HG02885 (cell line): ENCODE results near the gene FAM20C.
"Not testable (repeated sequence)": the region's sequence is repeated elsewhere in the genome, so short reads cannot be mapped to it uniquely, and the experiment has no call there.

Experiments used
- ATAC-seq: cut with Tn5 transposase; IDR thresholded peaks from one replicate; pipeline ENCODE4 v1.9.1; 2021; ENCODE audit warnings: mild to moderate bottlenecking; ENCODE audit not compliant: unreplicated experiment, poor library complexity

The FAM20C gene

DNA sequence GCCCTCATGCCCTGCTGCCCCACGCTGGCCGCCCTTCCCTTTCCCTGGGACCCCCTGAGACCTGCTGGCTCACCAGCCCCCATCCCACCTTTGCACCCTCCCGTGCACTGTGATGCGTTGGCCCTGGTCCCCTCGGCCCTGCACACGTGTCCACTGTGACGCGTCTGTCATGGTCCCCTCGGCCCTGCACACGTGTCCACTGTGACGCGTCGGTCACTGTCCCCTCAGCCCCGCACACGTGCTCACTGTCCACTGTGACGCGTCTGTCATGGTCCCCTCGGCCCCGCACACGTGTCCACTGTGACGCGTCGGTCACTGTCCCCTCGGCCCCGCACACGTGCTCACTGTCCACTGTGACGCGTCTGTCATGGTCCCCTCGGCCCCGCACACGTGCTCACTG, 14.0 kb downstream of the FAM20C start:
- ATAC-seq: not testable (repeated sequence)

DNA sequence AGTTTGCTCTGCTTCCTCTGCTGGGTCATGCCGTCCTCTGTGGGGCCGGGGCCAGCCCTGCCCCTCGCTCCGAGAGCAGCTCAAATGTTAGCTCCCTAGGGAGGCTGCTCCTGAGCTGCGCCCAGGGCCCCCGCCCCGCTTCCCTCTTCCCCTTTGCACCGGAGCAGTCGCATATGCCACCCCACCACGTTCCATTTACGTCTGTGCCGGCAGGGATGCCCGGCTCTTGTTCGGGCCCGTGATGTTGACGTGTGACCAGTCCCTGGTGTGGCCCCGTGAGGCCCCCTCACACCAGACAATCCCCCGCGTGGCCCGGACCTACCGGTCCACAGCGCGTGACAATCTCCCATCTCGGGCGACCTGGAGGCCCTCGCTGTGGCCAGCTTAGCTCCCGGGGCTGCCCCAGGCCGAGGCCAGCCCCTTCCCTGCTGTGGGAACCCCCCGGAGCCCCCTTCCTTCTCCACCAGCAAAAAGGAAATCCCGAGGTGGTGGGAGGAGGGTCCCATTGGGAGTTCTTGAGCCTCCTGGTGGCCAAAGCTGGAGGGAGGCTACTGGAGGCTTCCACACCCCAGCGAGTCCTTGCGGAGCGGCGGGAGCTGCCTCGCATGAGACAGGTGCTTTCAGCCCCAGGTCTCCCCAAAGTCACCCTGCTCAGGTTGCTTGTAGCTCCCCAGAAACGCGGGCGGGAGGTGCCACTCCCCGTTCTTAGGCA, 15.2 kb downstream of the FAM20C start:
- ATAC-seq: no peak

- no peak for ATAC-seq
Observed at GRCh38 chr7:208130-208673, 15.8 kb downstream of the FAM20C start.

DNA sequence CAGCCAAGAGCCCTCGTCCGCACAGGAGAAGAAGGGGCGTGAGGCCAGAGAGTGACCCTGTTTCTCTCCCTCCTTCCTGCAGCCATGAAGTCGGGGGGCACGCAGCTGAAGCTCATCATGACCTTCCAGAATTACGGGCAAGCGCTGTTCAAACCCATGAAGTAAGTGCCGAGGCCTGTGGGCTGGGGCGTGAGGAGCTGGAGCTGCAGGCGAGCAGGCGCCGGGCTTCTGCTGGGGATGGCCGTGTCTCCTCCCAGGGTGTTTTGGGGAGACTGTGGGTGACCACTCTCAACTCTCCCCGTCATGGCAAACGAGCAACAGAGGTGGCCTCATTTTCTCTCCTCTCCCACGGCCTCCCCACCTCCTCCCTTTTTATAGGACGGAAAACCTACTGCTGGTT, 16.4 kb downstream of the FAM20C start:
- ATAC-seq: no peak

DNA sequence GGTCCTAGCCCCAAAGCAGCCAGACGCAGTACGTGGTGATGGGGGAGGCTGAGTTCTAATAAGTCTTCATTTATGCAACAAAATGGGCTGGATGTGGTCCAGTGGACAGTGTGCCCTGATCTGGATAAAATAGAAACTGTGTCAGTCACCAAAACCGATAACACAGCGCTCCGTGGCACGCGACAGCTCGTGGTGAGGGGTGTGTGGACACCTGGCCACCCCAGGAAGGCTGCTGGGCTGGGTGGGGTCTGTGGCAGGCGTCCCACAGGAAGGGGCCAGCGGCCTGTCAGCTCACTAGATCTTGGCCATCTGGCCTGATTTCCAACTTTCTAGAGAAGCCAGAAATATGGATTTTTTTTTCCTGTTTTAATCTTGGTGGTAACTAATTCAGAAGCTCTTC, 17.0 kb downstream of the FAM20C start:
- ATAC-seq: no peak

GRCh38 chr7:209906-210305, 17.5 kb downstream of the FAM20C start:
- ATAC-seq: no peak

DNA sequence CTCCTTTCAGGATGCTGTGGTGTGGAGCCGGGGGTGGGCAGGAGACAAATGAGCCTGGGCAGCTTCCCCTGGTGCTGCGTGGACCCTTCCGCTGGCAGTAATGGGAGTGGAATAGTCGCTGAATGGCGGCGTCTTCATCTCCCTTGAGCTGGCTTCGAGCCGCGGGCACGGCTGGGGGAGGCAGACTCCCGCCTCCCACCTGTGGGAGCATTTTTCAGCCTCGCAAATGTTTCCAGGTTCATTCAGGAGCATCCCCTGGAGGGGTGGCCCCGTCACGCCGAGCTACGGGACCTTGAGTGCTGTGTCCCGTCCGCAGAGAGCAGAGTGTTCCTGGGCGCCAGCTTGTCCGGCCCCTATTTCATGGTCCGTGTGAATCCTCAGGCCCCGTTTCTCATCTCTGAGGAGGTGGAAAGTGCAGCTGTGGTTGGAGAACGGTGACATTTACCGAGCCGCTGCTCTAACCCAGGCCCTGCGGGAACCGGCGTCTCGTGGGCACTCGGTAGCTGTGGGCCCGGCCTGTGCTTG, 18.1 kb downstream of the FAM20C start:
- ATAC-seq: no peak

DNA sequence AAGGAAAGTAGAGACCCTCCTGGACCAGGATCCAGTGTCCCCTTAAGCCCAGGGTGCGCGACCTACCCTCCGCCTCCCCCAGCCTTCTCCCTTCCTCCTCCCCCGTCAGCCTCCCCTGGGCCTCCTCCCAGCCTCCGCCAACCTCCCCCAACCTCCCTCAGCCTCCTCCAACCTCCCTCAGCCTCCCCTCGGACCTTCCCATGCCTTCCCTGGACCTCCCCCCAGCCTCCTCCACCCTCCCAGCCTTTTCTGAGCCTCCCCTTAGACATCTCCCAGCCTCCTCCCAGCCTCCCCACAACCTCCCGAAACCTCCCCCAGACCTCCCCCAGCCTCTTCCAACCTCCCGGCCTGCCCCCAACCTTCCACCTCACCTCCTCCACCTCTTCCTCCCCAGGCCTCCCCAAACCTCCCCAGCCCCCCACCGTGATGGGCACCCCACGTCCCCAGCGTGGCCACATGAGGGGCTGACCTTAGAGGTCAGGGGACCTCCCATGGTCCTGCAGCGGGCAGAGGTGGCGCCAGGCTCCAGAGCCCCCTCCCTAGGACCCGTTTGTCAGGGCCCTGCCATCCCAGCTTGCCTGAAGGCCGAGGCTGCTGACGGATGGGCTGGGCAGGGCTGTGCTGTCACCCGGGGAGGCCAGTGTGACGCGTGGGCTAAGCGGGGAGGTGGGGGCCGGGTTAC, 18.8 kb downstream of the FAM20C start:
- no peak for ATAC-seq

DNA sequence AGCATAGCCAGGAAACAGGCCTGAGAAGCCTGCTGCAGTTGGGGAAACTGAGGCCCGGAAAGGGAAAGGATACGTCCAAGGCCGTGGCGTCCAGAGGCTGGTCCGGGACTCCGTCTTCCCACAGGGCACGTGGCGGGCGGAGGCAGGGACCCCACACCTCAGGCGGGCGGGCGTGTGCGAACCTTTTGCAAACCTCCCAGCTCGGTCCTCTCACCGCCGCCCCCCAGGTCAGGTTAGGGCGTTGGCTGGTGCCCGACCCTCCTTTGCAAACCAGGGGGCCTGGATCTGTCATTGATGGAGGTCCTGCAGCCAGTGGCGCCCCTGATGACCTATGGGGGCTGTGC, 19.3 kb downstream of the FAM20C start:
- no peak for ATAC-seq

GRCh38 chr7:212754-213153, 20.4 kb downstream of the FAM20C start:
- ATAC-seq: no peak

DNA sequence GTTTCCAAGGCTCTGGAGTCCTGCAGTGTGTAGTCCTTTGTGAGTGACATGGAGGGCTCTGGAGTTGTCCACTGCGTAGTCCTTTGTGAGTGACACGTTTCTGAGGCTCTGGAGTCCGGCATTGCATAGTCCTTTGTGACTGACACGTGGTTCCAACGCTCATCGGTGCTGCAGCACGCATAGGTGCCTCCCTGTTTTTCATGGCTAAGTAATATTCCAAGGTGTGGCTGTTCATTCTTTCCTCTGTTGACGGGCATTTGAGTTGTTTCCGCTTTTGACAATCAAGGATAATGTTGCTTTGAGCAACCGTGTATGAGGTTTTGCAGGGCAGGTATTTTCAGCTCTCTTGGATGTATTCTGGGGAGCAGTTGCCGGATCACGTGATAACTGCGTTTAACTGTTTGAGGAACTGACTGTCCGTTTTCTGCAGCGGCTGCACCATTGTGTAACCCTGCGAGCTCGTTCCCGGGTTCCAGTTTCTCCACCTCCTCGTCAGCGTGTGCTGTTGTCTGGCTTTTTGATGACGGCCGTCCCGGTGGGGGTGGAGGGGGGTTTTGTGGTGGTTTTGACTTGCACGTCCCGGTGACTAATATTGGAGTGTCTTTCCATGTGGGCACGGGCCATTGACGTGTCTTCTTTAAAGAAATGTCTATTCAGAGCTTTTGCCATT, 21.1 kb downstream of the FAM20C start:
- ATAC-seq: no peak

DNA sequence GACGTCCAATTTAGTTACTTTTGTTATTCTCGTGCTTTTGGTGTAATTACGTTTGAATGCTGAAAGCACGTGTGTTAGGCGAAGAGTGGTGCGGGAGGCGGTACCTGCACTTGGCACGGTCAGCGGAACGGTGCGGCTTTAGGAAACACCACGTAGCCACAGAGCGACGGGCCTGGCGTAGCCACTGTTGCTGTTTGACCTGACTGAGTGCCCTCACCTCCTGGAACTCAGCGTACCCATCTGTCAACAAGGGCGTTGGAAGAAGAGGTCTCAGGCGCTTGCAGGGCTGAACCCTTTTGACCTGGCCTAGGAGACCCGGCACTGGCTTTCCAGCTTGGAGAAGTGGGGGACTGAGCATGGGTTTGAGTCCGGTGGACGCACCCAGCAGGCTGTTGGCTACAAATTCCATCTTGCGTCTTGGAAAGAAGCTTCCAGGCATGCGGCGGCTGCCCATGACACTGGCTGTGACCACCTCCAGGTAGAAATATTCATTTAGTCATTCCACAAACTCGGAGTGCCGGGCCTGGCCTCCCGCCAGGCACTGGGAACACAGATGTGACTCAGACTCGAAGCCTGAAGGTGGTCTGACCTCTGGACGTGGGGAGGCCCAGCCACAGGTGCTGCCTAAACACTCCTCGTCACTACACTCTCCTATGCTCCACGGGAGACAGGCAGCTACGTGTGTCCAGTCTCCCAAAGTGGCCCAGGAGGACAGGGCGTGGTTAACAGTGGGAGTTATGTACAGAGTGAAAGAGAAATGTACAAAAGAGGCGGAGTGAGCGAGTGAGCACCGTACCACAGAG, 22.2 kb downstream of the FAM20C start:
- ATAC-seq: no peak

DNA sequence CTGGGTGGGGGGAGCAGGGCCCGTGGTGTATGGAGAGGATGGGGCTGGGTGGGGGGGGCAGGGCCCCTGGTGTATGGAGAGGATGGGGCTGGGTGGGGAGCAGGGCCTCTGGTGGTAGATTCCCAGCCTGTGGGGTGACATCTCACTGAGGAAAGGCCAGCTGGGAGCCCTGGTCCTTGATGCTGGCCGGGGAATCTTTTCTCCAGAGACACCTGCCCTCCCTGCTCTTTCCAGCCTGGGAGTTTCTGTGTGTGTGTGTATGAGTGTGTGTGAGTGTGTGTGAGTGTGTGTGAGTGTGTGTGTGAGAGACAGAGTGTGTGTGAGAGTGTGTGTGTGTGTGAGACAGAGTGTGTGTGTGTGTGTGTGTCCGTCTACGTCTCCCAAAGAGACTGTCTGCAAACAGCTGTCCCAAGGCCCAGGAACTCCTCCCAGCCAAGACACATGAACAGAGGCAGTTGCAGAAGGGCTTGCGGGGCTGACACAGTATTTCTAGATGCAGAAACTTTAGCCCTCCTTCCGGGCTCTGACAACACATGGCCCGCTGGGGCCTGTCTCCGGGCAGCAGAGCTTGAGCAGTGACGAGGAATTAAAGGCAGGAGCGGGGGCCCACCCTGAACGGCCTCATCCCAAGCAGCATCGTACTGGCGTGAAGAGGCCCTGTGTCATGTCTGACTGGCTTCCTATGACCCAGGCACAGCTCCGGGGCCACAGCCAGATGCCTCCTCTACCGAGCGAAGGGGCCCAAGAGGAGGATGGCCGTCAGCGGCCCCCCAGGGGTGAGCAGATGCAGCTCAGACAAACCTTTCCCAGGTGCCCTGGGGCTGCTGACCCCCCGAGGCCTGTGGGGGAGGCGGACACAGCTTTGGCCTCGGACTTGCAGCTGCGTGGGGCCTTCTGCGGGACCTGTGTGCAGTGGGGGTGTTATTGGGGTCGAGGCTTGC, 24.3 kb downstream of the FAM20C start:
- no peak for ATAC-seq

GRCh38 chr7:217781-218180, 25.4 kb downstream of the FAM20C start:
- ATAC-seq: no peak

- no peak for ATAC-seq
Observed at GRCh38 chr7:218316-218715, 25.9 kb downstream of the FAM20C start.

DNA sequence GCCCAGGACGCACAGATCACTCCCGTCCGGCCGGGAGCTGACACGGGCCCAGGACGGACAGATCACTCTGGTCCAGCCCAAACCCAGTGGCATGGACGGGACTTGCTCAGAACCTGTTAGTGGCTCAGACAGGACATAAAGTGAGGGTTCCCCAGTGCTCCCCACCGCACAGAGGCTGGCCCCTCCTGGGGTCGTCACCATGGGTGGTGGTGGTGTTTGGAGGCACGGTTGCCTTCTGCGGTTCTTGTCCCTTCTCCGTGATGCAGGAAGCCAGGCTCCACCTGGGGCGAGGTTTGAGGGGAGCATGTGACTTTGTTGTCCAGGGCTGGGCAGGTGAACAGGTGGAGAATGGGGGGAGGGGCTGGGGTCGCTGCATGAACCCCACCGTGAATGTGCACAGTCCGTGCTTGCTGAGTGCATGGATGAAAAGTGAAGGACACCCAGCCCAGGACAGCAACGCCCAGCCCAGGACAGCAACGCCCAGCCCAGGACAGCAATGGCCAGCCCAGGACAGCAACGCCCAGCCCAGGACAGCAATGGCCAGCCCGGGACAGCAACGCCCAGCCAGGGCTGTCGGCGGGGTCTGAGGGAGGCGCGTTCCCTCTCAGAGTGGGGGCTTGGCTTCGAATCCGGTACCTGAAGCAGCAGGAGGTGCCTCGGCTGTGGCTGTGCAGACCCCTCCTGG, 26.7 kb downstream of the FAM20C start:
- ATAC-seq: no peak

- no peak for ATAC-seq
Observed at GRCh38 chr7:219581-220150, 27.3 kb downstream of the FAM20C start.

GRCh38 chr7:220151-220841, 27.9 kb downstream of the FAM20C start:
- no peak for ATAC-seq
